Measurements from ENCODE around the gene KRT39.

Gene KRT39

DNA sequence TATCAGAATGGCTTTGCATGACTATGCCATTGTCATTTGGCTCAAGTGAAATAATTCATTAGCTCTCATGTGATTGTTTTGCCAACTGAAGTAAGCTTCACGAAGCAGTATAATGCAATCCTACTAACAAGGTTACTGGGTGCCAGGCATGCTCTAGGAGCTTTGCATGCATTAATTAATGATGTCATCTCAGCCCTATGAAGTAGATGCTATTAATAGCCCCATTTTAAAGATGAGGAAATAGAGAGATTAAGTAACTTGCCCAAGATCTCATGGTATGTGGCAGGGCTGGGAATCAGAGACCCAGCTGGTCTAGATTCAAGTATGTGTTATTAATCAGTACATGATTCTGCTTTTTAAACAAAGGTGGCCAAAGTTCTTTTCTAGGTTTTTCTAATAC, 14.1 kb downstream of the KRT39 start:
- FAIRE-seq (no peak), DNase-seq (ENCODE audit: insufficient read length) (no peak)
- no peak for TF ChIP-seq TAF1 (IDR thresholded peaks at IDR 0.05; ENCODE audit: borderline replicate concordance, low read depth, low read length)
- TF ChIP-seq POLR2A (IDR thresholded peaks at IDR 0.05; ENCODE audit: low read depth, low read length), result no peak
- TF ChIP-seq POLR2AphosphoS5 (IDR thresholded peaks at IDR 0.05; ENCODE audit: low read depth, low read length), result no peak

- TF ChIP-seq POLR2A (IDR thresholded peaks at IDR 0.05; ENCODE audit: low read depth, low read length) (no peak), TAF1 (IDR thresholded peaks at IDR 0.05; ENCODE audit: borderline replicate concordance, low read depth, low read length) (no peak), POLR2AphosphoS5 (IDR thresholded peaks at IDR 0.05; ENCODE audit: low read depth, low read length) (no peak)
- DNase-seq (ENCODE audit: insufficient read length) (no peak), FAIRE-seq (no peak)
Observed at GRCh38 chr17:40952154-40952553, 14.6 kb downstream of the KRT39 start.

DNA sequence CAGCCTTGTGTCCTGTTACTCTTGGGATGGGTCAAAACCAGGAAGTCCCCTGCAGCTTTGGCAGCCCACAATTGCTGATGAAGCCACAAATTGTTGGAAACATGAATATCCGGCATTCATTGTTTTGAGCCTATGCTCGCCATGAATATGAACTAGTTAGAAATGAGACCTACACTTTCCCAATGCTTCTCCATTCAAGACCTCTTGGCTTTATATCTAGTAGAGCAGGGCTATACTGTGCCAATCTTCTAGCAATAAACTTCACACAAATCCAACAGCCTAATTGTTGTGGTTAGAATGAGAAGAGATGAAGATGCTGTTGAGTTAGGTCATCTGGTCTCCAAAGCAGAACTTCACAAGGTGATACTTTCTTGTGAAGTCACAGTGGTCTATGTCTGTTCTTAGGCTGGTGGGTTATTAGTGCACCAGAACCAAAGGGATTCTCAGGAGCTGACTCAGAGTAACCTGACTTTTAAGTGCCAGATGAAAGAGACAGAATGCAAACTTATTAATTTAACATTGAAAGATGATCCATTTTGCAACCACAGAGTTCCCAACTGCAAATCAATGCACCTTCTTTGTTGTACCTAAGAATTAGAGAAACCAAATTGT, 15.6 kb downstream of the KRT39 start:
- TF ChIP-seq TAF1 (IDR thresholded peaks at IDR 0.05; ENCODE audit: borderline replicate concordance, low read depth, low read length), result no peak
- no peak for TF ChIP-seq POLR2AphosphoS5 (IDR thresholded peaks at IDR 0.05; ENCODE audit: low read depth, low read length)
- TF ChIP-seq POLR2A (IDR thresholded peaks at IDR 0.05; ENCODE audit: low read depth, low read length), result no peak
- no peak for DNase-seq (ENCODE audit: insufficient read length)
- FAIRE-seq, result no peak

DNA sequence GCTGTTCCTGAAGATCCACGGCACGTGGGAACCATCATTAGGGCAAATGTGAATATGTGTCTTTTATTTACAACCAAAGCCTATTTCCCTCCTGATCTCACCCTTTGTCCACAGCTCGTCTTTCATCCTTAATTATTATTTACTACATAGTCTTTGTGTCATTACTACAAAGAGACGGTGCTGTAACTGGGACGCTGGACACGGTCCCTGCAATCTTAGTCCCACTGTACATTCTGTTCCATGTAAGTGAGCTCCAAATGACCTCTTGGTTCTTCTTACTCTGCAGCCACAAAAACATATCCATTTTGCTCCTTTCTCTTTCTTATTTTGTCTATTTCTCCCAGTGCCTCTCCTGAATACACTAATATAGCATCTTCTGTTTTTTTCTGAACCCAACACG, 16.6 kb downstream of the KRT39 start:
- TF ChIP-seq POLR2AphosphoS5 (IDR thresholded peaks at IDR 0.05; ENCODE audit: low read depth, low read length) (no peak), POLR2A (IDR thresholded peaks at IDR 0.05; ENCODE audit: low read depth, low read length) (no peak), TAF1 (IDR thresholded peaks at IDR 0.05; ENCODE audit: borderline replicate concordance, low read depth, low read length) (no peak)
- DNase-seq (ENCODE audit: insufficient read length), result no peak

GRCh38 chr17:40949418-40949817, 17.3 kb downstream of the KRT39 start:
- TF ChIP-seq POLR2AphosphoS5 (IDR thresholded peaks at IDR 0.05; ENCODE audit: low read depth, low read length), result no peak
- no peak for TF ChIP-seq POLR2A (IDR thresholded peaks at IDR 0.05; ENCODE audit: low read depth, low read length)
- TF ChIP-seq TAF1 (IDR thresholded peaks at IDR 0.05; ENCODE audit: borderline replicate concordance, low read depth, low read length), result no peak
- no peak for DNase-seq (ENCODE audit: insufficient read length)
- no peak for FAIRE-seq

More for the DNA sequence above, 16.6 kb downstream of the KRT39 start:
- FAIRE-seq, result no peak

- no peak for FAIRE-seq
- no peak for TF ChIP-seq POLR2A (IDR thresholded peaks at IDR 0.05; ENCODE audit: low read depth, low read length)
- DNase-seq (ENCODE audit: insufficient read length), result no peak
Observed at GRCh38 chr17:40947929-40948328, 18.8 kb downstream of the KRT39 start.

GRCh38 chr17:40945414-40945813, 21.3 kb downstream of the KRT39 start:
- DNase-seq (ENCODE audit: insufficient read length) (no peak), FAIRE-seq (no peak)
- TF ChIP-seq POLR2A (IDR thresholded peaks at IDR 0.05; ENCODE audit: low read depth, low read length) (no peak), TAF1 (IDR thresholded peaks at IDR 0.05; ENCODE audit: borderline replicate concordance, low read depth, low read length) (no peak), POLR2AphosphoS5 (IDR thresholded peaks at IDR 0.05; ENCODE audit: low read depth, low read length) (no peak)

GRCh38 chr17:40944531-40944930, 22.2 kb downstream of the KRT39 start:
- TF ChIP-seq POLR2A (IDR thresholded peaks at IDR 0.05; ENCODE audit: low read depth, low read length) (no peak), TAF1 (IDR thresholded peaks at IDR 0.05; ENCODE audit: borderline replicate concordance, low read depth, low read length) (no peak), POLR2AphosphoS5 (IDR thresholded peaks at IDR 0.05; ENCODE audit: low read depth, low read length) (no peak)
- FAIRE-seq, result no peak
- no peak for DNase-seq (ENCODE audit: insufficient read length)

DNA sequence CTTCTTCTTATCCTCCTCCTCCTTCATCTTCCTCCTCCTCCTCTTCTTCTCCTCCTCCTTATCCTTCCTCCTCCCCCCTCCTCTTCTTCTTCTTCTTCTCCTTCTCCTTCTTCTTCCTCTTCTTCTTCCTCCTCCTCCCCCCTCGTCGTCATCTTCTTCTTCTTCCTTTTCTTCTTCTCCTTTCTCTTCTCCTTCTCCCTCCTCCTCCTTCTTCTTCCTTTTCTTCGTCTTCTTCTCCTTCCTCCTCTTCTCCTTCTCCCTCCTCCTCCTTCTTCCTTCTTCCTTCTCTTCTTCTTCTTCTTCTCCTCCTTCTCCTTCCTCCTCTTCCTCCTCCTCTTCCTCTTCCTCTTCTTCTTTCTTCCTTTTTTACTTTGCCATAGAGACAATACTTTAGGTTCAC, 24.2 kb downstream of the KRT39 start:
- DNase-seq (ENCODE audit: insufficient read length) (no peak), FAIRE-seq (no peak)
- no peak for TF ChIP-seq POLR2AphosphoS5 (IDR thresholded peaks at IDR 0.05; ENCODE audit: low read depth, low read length)
- TF ChIP-seq POLR2A (IDR thresholded peaks at IDR 0.05; ENCODE audit: low read depth, low read length), result no peak
- TF ChIP-seq TAF1 (IDR thresholded peaks at IDR 0.05; ENCODE audit: borderline replicate concordance, low read depth, low read length), result no peak

- TF ChIP-seq POLR2AphosphoS5 (IDR thresholded peaks at IDR 0.05; ENCODE audit: low read depth, low read length) (no peak), TAF1 (IDR thresholded peaks at IDR 0.05; ENCODE audit: borderline replicate concordance, low read depth, low read length) (no peak), POLR2A (IDR thresholded peaks at IDR 0.05; ENCODE audit: low read depth, low read length) (no peak)
- DNase-seq (ENCODE audit: insufficient read length), result no peak
- no peak for FAIRE-seq
Observed at GRCh38 chr17:40940266-40940665, 26.5 kb downstream of the KRT39 start.

- DNase-seq (ENCODE audit: insufficient read length), result no peak
- no peak for FAIRE-seq
- TF ChIP-seq POLR2AphosphoS5 (IDR thresholded peaks at IDR 0.05; ENCODE audit: low read depth, low read length) (no peak), POLR2A (IDR thresholded peaks at IDR 0.05; ENCODE audit: low read depth, low read length) (no peak), TAF1 (IDR thresholded peaks at IDR 0.05; ENCODE audit: borderline replicate concordance, low read depth, low read length) (no peak)
Observed at GRCh38 chr17:40938981-40939380, 27.8 kb downstream of the KRT39 start.

GRCh38 chr17:40937384-40937819, 29.3 kb downstream of the KRT39 start, which contains the start of gene KRT23:
Gene KRT23, minus strand, starts transcription at chr17:40937646. Its CDS starts 1,043 bp downstream, at chr17:40936603.
- FAIRE-seq (no peak), DNase-seq (ENCODE audit: insufficient read length) (no peak)

More at GRCh38 chr17:40937384-40937819, 29.3 kb downstream of the KRT39 start, which contains the start of gene KRT23:
- no peak for TF ChIP-seq POLR2A (IDR thresholded peaks at IDR 0.05; ENCODE audit: low read depth, low read length)
- no peak for TF ChIP-seq POLR2AphosphoS5 (IDR thresholded peaks at IDR 0.05; ENCODE audit: low read depth, low read length)
- no peak for TF ChIP-seq TAF1 (IDR thresholded peaks at IDR 0.05; ENCODE audit: borderline replicate concordance, low read depth, low read length)

Data from GM12892 (cell line).